Peyer's patch (tissue), 4 donors: Measurements from ENCODE around the gene CABCOCO1.

Source experiments
- CTCF ChIP-seq, 6 experiments: fragments of 450-650 bp in 4 of 6; fragments of 200-600 bp in 2 of 6; sonication (generic) in 1 of 6; IDR thresholded peaks; one replicate each; pipeline ENCODE4 v1.5.1; 2017 to 2019; ENCODE audit warnings: antibody characterized with exemption in 6 of 6, mild to moderate bottlenecking in 3 of 6, moderate library complexity in 1 of 6
- POLR2A ChIP-seq, 2 donors: fragments of 450-650 bp; IDR thresholded peaks; one replicate each; pipeline ENCODE4 v1.5.1; 2017; ENCODE audit warnings: antibody characterized with exemption in 2 of 2, mild to moderate bottlenecking in 2 of 2, moderate library complexity in 2 of 2

- TF ChIP-seq POLR2A (IDR thresholded peaks at IDR 0.05) (no peak), CTCF (IDR thresholded peaks at IDR 0.05) (no peak)
Measured at GRCh38 chr10:61708846-61709245, 46.1 kb downstream of the CABCOCO1 start.
